PC-9 (cell line): ENCODE measurements around the gene TRMT112. TPM values are rescaled to one million over a fixed set of nuclear protein-coding genes. Genes with fewer than 3 reads are reported as not detected.

Source experiments
- BruUV-seq: library from RNA; stranded (reverse); fragments of 400-500 nt; replicated peaks from 2 replicates; lab custom pipeline; 2021; lab: Mats Ljungman, UMichigan
- CTCF ChIA-PET: fragments of 300-600 bp; sonication (Branson Sonifier 250); formaldehyde crosslinking; loops from one replicate; lab custom pipeline; 2022; ENCODE audit warnings: antibody characterized with exemption; lab: Charles Lee
- POLR2A ChIA-PET: fragments of 300-600 bp; sonication (Branson Sonifier 250); formaldehyde crosslinking; loops from one replicate; lab custom pipeline; 2022; ENCODE audit warnings: antibody characterized with exemption; ENCODE audit not compliant: unreplicated experiment; lab: Charles Lee
- DNase-seq, 2 experiments: peaks; one replicate each; pipeline versions ENCODE4 v3.0.0 to v3.0.0-alpha.2; 2015 to 2022; ENCODE audit warnings: mixed read lengths in 1 of 2
- H2AFZ ChIP-seq: fragments of 200-600 bp; sonication (generic); 2 replicates; pipeline ENCODE4 v1.8.1; 2017; ENCODE audit warnings: antibody characterized with exemption
- H3F3A ChIP-seq: fragments of 200-600 bp; sonication (generic); 2 replicates; pipeline ENCODE4 v1.8.1; 2017; ENCODE audit warnings: antibody characterized with exemption, mild to moderate bottlenecking, low read depth; ENCODE audit not compliant: insufficient read depth
- H3K27ac ChIP-seq: fragments of 200-600 bp; sonication (generic); 2 replicates; pipeline ENCODE4 v1.6.1; 2016; ENCODE audit warnings: mixed run types
- H3K27me3 ChIP-seq: fragments of 200-600 bp; sonication (generic); 2 replicates; pipeline ENCODE4 v1.6.1; 2016; ENCODE audit warnings: low read depth, mixed run types; ENCODE audit not compliant: insufficient read depth
- H3K36me3 ChIP-seq: fragments of 200-600 bp; sonication (generic); 2 replicates; pipeline ENCODE4 v1.6.1; 2016; ENCODE audit warnings: low read depth, mixed run types
- H3K4me1 ChIP-seq: fragments of 200-600 bp; sonication (generic); replicated peaks from 2 replicates; pipeline ENCODE4 v1.6.1; 2016; ENCODE audit warnings: mixed run types; ENCODE audit not compliant: insufficient read depth
- H3K4me2 ChIP-seq: fragments of 200-600 bp; sonication (generic); 2 replicates; pipeline ENCODE4 v1.6.1; 2017; ENCODE audit warnings: mixed run types
- H3K4me3 ChIP-seq: fragments of 200-600 bp; sonication (generic); 2 replicates; pipeline ENCODE4 v1.6.1; 2016; ENCODE audit warnings: mixed run types
- H3K79me2 ChIP-seq: fragments of 200-600 bp; sonication (generic); 2 replicates; pipeline ENCODE4 v1.6.1; 2017; ENCODE audit warnings: low read depth, mixed run types
- H3K9me2 ChIP-seq: fragments of 200-600 bp; sonication (generic); 2 replicates; pipeline ENCODE4 v1.8.1; 2017; ENCODE audit warnings: mild to moderate bottlenecking; ENCODE audit not compliant: insufficient read depth
- H3K9me3 ChIP-seq: fragments of 200-600 bp; sonication (generic); 2 replicates; pipeline ENCODE4 v1.8.1; 2016; ENCODE audit warnings: low read depth; ENCODE audit not compliant: insufficient read depth
- H4K20me1 ChIP-seq: fragments of 200-600 bp; sonication (generic); 2 replicates; pipeline ENCODE4 v1.8.1; 2017; ENCODE audit not compliant: insufficient read depth
- CTCF ChIP-seq: fragments of 200-600 bp; sonication (generic); conservative IDR thresholded peaks from 2 replicates; pipeline ENCODE4 v1.6.1; 2017; ENCODE audit warnings: mixed run types, antibody characterized with exemption, mild to moderate bottlenecking, moderate library complexity
- EZH2 ChIP-seq: fragments of 200-600 bp; sonication (generic); IDR thresholded peaks from 2 replicates; pipeline ENCODE4 v1.8.0; 2017; ENCODE audit warnings: antibody characterized with exemption, low read depth
- intact Hi-C: fragments of 100-400 bp; cut with micrococcal nuclease; formaldehyde crosslinking; loops from one replicate; pipeline ENCODE4 v1.10.0; 2022; ENCODE audit not compliant: unreplicated experiment
- total RNA-seq: library from RNA; stranded (reverse); gene quantifications from 2 replicates; pipeline ENCODE4 v1.2.3, GENCODE V29; 2021

TRMT112 gene
- total RNA-seq, 1 experiment from 2014 or later = 275 TPM

DNA sequence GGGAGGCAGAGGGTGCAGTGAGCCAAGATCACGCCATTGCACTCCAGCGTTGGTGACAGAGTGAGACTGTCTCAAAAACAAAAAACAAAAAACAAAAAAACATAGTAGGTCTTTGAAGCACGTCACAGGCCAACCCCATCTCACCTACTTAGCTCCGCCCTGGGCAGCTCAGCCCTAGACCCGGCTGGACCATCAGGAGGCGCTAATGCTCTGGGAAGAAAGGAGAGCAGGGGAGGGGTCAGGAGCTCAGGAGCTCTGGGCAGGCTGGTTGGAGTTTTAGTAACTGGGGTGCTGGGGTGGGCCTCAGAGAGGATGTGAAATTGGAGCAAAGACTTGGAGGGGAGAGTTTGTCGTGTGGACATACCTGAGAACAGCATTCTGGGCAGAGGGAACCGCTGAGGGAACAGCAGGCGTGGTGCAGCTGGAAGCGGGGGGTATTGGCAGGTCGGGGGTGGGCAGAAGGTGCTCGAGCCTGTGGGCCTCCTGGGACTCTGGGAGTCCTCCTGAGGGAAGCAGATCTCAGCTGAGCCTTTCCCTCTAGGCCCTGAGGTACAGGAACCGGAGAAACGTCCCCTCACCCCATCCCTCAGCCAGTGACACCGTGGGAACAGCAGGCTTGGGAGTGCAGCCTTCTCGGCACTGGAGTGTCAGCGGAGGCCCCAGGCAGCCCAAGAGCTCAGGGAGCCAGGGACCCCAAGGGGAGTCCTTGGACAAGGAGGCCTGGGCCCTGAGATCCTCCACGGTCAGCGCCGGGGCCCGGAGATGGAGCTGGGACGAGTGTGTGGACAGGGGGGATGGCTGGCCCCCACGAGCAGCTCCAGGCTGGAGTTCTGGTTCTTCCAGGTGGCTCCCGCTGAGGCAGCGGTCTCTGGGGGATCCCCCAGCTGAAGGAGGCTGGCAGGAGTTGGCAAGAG, 39.4 kb upstream of the TRMT112 start:
- CTCF ChIA-PET = interaction anchor here (0.6 to 4.3 kb wide), 15 partner anchors 15 to 332 kb away, joined by 3 to 87 read pairs (median 6); partner anchors contain the start of genes PRDX5 and TRMT112
- TF ChIP-seq EZH2 = no peak
- peak; percentile 64 for TF ChIP-seq CTCF
- DNase-seq = peak; percentile 56 to 67
- Histone ChIP-seq H4K20me1 (peaks cover 6% of the 10 kb centered on the region; the same call in 1 of the 2 replicates), H3K27ac (peak overlapping the region; percentile 37), H3K4me3 (no peak overlapping the region), H3K9me3 (no peaks in the 10 kb centered on the region), H3K4me1 (peaks cover 42% of the 10 kb centered on the region), H3K9me2 (no peaks in the 10 kb centered on the region), H3K79me2 (peaks cover 18% of the 10 kb centered on the region), H3F3A (peaks cover 22% of the 10 kb centered on the region; the same call in 1 of the 2 replicates), H2AFZ (no peak overlapping the region), H3K4me2 (peak overlapping the region; percentile 92; the same call in 1 of the 2 replicates), H3K27me3 (no peaks in the 10 kb centered on the region), H3K36me3 (0 out of 2 replicates have a peak, but pooled peaks cover 2% of the 10 kb centered on the region)
- intact Hi-C loops = loop anchor here (5.0 kb wide), 2 partner anchors 131 to 196 kb away; no protein-coding TSS in a partner anchor
- BruUV-seq = no TSS peak
- POLR2A ChIA-PET = interaction anchor here (0.5 to 0.6 kb wide), 2 partner anchors 90 to 1141 kb away, joined by 5 to 19 read pairs; no protein-coding TSS in a partner anchor

DNA sequence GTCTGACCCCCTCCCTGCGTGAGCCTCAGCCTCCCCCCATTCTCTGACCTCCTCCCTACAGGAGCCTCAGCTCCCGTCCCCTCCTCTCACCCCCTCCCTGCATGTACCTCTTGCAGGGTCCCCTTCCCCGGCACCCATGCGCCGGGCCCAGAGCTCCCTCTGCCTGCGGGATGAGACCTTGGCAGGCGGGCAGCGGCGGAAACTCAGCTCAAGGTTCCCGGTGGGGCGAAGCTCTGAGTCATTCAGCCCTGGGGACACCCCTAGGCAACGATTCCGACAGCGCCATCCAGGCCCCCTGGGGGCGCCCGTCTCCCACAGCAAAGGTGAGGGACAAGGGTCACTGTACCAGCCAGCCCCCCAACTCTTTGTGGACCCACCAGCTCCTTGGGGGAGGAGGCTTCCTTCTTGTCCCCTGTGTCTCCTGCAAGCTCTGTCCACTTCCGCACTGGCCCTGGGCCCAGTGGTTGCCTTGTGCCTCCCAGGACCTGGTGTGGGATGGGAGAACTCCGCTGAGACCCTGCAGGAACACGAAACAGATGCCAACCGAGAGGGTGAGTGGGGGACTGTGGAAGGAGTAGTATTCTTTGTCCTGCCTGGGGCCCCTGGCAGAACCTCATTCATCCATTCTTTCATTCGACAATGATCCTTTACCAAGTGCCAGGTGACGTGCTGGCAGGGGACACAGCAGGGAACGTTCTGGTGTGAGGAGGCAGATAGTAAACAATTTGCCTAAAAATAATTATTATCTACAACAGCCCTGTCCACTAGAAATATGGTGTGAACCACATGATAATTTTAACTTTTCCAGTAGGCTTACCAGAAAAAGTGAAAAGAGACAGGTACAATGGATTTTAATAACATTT, 38.0 kb upstream of the TRMT112 start:
- no peak overlapping the region; the same call in 1 of the 2 replicates for H3K4me3 ChIP-seq
- H2AFZ ChIP-seq = 0 out of 2 replicates have a peak overlapping the region, but pooled peaks have one; percentile 14
- H3K27ac ChIP-seq = peak overlapping the region; percentile 25; the same call in 1 of the 2 replicates
- H3K4me1 ChIP-seq = peaks cover 42% of the 10 kb centered on the region
- peak; percentile 82 for TF ChIP-seq CTCF
- no peak for TF ChIP-seq EZH2
- CTCF ChIA-PET = interaction anchor here (0.5 to 4.3 kb wide), 37 partner anchors 9 to 975 kb away, joined by 3 to 87 read pairs (median 5); partner anchors contain the start of genes FKBP2, PLCB3, PRDX5 and TRMT112
- peaks cover 6% of the 10 kb centered on the region; the same call in 1 of the 2 replicates for H4K20me1 ChIP-seq
- no peaks in the 10 kb centered on the region for H3K9me3 ChIP-seq
- H3K79me2 ChIP-seq = peaks cover 12% of the 10 kb centered on the region
- POLR2A ChIA-PET = interaction anchor here (0.5 to 1.5 kb wide), 10 partner anchors 20 to 298 kb away, joined by 3 to 38 read pairs (median 5); partner anchors contain the start of genes ESRRA, PRDX5 and TRMT112
- no TSS peak for BruUV-seq
- peaks cover 28% of the 10 kb centered on the region; the same call in 1 of the 2 replicates for H3F3A ChIP-seq
- H3K4me2 ChIP-seq = peak overlapping the region; percentile 62
- intact Hi-C loops = loop anchor here (1.0 to 5.0 kb wide), 9 partner anchors 20 to 487 kb away; partner anchors contain the start of gene PRDX5
- H3K36me3 ChIP-seq = no peaks in the 10 kb centered on the region
- no peaks in the 10 kb centered on the region for H3K27me3 ChIP-seq
- H3K9me2 ChIP-seq = no peaks in the 10 kb centered on the region
- peak; percentile 76 to 90 for DNase-seq
